Neural cell (in vitro differentiated cells): ENCODE measurements around the gene TACC3.

ENCODE experiments used
- EZH2 ChIP-seq: fragments of 200-600, 300-800 bp; shearing (Covaris generic), sonication (generic); IDR thresholded peaks from 2 replicates; pipeline ENCODE4 v1.6.1; 2014; ENCODE audit warnings: antibody characterized with exemption, low read length, borderline replicate concordance, mild to moderate bottlenecking; ENCODE audit not compliant: insufficient read depth, poor library complexity, severe bottlenecking
- POLR2AphosphoS5 ChIP-seq: IDR thresholded peaks from 2 replicates; pipeline ENCODE4 v1.6.1; 2012
- TAF1 ChIP-seq: IDR thresholded peaks from 2 replicates; pipeline ENCODE4 v1.6.1; 2012; ENCODE audit warnings: low read depth
- TF ChIP-seq, protein P1 (sequence below): fragments of 450-650 bp; IDR thresholded peaks from 2 replicates; pipeline ENCODE4 v1.5.1; 2014; ENCODE audit warnings: antibody characterized with exemption, mild to moderate bottlenecking, moderate library complexity; ENCODE audit not compliant: poor library complexity, severe bottlenecking

DNA sequence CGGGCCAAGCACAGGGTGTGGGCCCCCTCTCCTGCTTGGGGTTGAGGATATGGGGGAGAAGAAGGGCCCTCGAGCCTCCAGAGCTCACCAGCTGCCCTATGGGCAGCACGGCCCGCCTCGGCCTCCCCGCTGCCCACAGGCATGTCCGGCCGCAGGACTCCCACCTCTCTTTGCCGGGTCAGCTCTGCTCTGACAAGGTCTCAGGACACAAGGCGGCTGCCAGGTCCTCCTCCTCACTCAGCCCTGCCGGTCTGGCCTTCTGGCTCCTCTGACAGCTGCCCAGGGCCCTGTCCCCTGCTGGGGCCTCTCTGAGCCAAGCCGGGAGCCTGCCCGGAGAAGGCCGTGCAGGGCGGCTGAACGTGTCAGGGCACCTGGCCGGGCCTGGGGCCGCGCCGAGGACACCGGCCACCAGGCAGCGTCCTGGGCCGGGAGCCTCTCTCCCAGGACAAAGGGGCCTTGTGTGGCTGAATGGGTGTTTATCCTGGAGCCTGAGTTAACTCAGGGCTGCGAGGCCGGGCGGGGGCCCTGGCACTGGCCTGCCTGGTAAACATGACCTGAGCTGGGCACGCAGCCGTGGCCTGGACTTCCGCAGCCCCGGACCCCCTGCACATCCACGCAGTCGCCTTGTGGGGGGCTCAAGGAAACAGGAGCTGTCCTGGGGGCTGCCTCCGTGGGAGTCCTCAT lies 25.7 kb downstream of the TACC3 start:
- TF ChIP-seq, protein P1, sequence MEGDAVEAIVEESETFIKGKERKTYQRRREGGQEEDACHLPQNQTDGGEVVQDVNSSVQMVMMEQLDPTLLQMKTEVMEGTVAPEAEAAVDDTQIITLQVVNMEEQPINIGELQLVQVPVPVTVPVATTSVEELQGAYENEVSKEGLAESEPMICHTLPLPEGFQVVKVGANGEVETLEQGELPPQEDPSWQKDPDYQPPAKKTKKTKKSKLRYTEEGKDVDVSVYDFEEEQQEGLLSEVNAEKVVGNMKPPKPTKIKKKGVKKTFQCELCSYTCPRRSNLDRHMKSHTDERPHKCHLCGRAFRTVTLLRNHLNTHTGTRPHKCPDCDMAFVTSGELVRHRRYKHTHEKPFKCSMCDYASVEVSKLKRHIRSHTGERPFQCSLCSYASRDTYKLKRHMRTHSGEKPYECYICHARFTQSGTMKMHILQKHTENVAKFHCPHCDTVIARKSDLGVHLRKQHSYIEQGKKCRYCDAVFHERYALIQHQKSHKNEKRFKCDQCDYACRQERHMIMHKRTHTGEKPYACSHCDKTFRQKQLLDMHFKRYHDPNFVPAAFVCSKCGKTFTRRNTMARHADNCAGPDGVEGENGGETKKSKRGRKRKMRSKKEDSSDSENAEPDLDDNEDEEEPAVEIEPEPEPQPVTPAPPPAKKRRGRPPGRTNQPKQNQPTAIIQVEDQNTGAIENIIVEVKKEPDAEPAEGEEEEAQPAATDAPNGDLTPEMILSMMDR: no peak
- TF ChIP-seq POLR2AphosphoS5 (no peak), EZH2 (no peak), TAF1 (no peak)
